ENCODE measurements around the gene CD37. TPM values are rescaled to one million over a fixed set of nuclear protein-coding genes. Genes with fewer than 3 reads are reported as not detected.
"Not testable (repeated sequence)": the region's sequence is repeated elsewhere in the genome, so short reads cannot be mapped to it uniquely, and the experiment has no call there.

CD37 gene
- total and polyA plus RNA-seq, 12 donors = 0.61 to 27.1 (median 14.6) TPM

- Histone ChIP-seq H3K9me3 (replicated peaks in 1 of 3) (no peaks in the 10 kb centered on the region), H3K4me3 (peak overlapping the region in 1 of 4 donors; percentile 33), H3K4me1 (replicated peaks in 1 of 2) (no peaks in the 10 kb centered on the region), H3K27me3 (no peaks in the 10 kb centered on the region), H3K27ac (no peak overlapping the region), H3K36me3 (replicated peaks in 1 of 2) (no peaks in the 10 kb centered on the region)
- 19 to 26% (median 22%) methylated on average over 5 to 8 of the region's 8 CpGs for WGBS, 4 donors
- peak; percentile 62 to 84 (median 76) for DNase-seq
- intact Hi-C loops (cut with DNase I) = no loop called here
- TF ChIP-seq CTCF (IDR thresholded peaks at IDR 0.05) (peak; percentile 48 to 82 (median 68)), POLR2A (IDR thresholded peaks at IDR 0.05) (no peak)
Measured at GRCh38 chr19:49301165-49301865, 33.9 kb upstream of the CD37 start.

GRCh38 chr19:49301866-49302252, 33.3 kb upstream of the CD37 start:
- TF ChIP-seq POLR2A (IDR thresholded peaks at IDR 0.05) (no peak), CTCF (IDR thresholded peaks at IDR 0.05) (no peak)
- Histone ChIP-seq H3K27me3 (no peaks in the 10 kb centered on the region), H3K9me3 (replicated peaks in 1 of 3) (no peaks in the 10 kb centered on the region), H3K4me3 (no peak overlapping the region), H3K4me1 (replicated peaks in 1 of 2) (no peaks in the 10 kb centered on the region), H3K27ac (no peak overlapping the region), H3K36me3 (replicated peaks in 1 of 2) (no peaks in the 10 kb centered on the region)
- intact Hi-C loops (cut with DNase I) = no loop called here
- DNase-seq = no peak
- WGBS, 4 donors = 79 to 80% (median 80%) methylated on average over 5 of the region's 5 CpGs; no CpG with 5 or more reads in 1 of the 4 donors

DNA sequence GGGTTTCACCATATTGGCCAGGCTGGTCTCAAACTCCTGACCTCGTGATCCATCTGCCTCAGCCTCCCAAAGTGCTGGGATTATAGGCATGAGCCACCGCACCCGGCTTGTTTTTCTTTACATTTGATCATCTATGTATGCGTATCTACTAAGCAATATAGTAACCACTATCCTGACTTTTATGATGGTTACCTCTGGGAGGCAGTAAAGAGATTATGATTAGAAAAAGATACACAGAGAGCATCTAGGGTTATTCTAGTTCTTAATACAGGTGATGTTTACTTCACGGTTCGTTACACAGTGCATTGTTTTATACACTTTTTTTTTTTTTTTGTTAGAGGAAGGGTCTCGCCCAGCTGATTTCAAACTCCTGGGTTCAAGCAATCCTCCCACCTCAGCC, 28.5 kb upstream of the CD37 start:
- H3K4me1 ChIP-seq (replicated peaks in 1 of 2); DNase-seq; H3K9me3 ChIP-seq (replicated peaks in 1 of 3); H3K27ac ChIP-seq; H3K27me3 ChIP-seq; intact Hi-C loops (cut with DNase I); H3K4me3 ChIP-seq; H3K36me3 ChIP-seq (replicated peaks in 1 of 2): not testable (repeated sequence)
- 67 to 82% (median 75%) methylated on average over 7 of the region's 7 CpGs for WGBS, 4 donors

GRCh38 chr19:49309087-49309486, 26.1 kb upstream of the CD37 start:
- 84 to 95% (median 87%) methylated on average over 6 of the region's 6 CpGs for WGBS, 4 donors
- intact Hi-C loops (cut with DNase I) = no loop called here
- H3K4me1 ChIP-seq (replicated peaks in 1 of 2) = no peaks in the 10 kb centered on the region
- no peaks in the 10 kb centered on the region for H3K9me3 ChIP-seq (replicated peaks in 1 of 3)
- no peaks in the 10 kb centered on the region for H3K36me3 ChIP-seq (replicated peaks in 1 of 2)
- no peak for TF ChIP-seq POLR2A (IDR thresholded peaks at IDR 0.05)
- TF ChIP-seq CTCF (IDR thresholded peaks at IDR 0.05) = no peak
- H3K27me3 ChIP-seq = no peaks in the 10 kb centered on the region
- no peak for DNase-seq
- H3K4me3 ChIP-seq = no peak overlapping the region
- H3K27ac ChIP-seq = no peak overlapping the region

- intact Hi-C loops (cut with DNase I) = no loop called here
- WGBS, 4 donors = 50 to 83% (median 74%) methylated on average over 1 of the region's 1 CpG
Measured at GRCh38 chr19:49315111-49315510, 20.1 kb upstream of the CD37 start.

More at GRCh38 chr19:49315111-49315510, 20.1 kb upstream of the CD37 start:
- Histone ChIP-seq H3K27ac (no peak overlapping the region), H3K27me3 (no peaks in the 10 kb centered on the region), H3K4me3 (no peak overlapping the region), H3K4me1 (replicated peaks in 1 of 2) (no peaks in the 10 kb centered on the region), H3K9me3 (replicated peaks in 1 of 3) (no peaks in the 10 kb centered on the region), H3K36me3 (replicated peaks in 1 of 2) (no peaks in the 10 kb centered on the region)
- DNase-seq = no peak
- TF ChIP-seq POLR2A (IDR thresholded peaks at IDR 0.05) (no peak), CTCF (IDR thresholded peaks at IDR 0.05) (no peak)

Data from adrenal gland (tissue), 12 donors.